LoVo (cell line): Measurements from ENCODE around the gene TNNT3.
"Not testable (repeated sequence)": the region's sequence is repeated elsewhere in the genome, so short reads cannot be mapped to it uniquely, and the experiment has no call there.

Experiments
- DNase-seq: peaks from one replicate; pipeline ENCODE4 v3.0.0-alpha.2; 2016; ENCODE audit warnings: low spot score

Gene TNNT3

GRCh38 chr11:1935156-1936071 lies 15.9 kb downstream of the TNNT3 start:
- no peak for DNase-seq

- DNase-seq: no peak
Observed at GRCh38 chr11:1936072-1936780, 16.7 kb downstream of the TNNT3 start.

GRCh38 chr11:1936781-1937615 lies 17.5 kb downstream of the TNNT3 start:
- DNase-seq: no peak

- no peak for DNase-seq
Observed at GRCh38 chr11:1937616-1938342, 18.3 kb downstream of the TNNT3 start.

- DNase-seq: no peak
Observed at GRCh38 chr11:1938343-1939005, 19.0 kb downstream of the TNNT3 start.

- DNase-seq: no peak
Observed at GRCh38 chr11:1939006-1939625, 19.6 kb downstream of the TNNT3 start.

GRCh38 chr11:1939788-1940187 lies 20.3 kb downstream of the TNNT3 start:
- not testable (repeated sequence) for DNase-seq

GRCh38 chr11:1942558-1943260 lies 23.2 kb downstream of the TNNT3 start:
- DNase-seq: no peak

GRCh38 chr11:1943576-1943975 lies 24.1 kb downstream of the TNNT3 start:
- DNase-seq: no peak

GRCh38 chr11:1943977-1944376 lies 24.5 kb downstream of the TNNT3 start:
- DNase-seq: no peak

GRCh38 chr11:1946812-1947484 lies 27.4 kb downstream of the TNNT3 start, which contains the start of gene MRPL23:
MRPL23 (plus strand) TSS chr11:1947332; CDS start chr11:1947363, 31 bp downstream.
- no peak for DNase-seq

- no peak for DNase-seq
Observed at GRCh38 chr11:1947592-1948237, 28.2 kb downstream of the TNNT3 start.

- no peak for DNase-seq
Observed at GRCh38 chr11:1948389-1948788, 28.9 kb downstream of the TNNT3 start.

- no peak for DNase-seq
Observed at GRCh38 chr11:1949302-1949701, 29.8 kb downstream of the TNNT3 start.

- no peak for DNase-seq
Observed at GRCh38 chr11:1949922-1950321, 30.4 kb downstream of the TNNT3 start.

- DNase-seq: no peak
Observed at GRCh38 chr11:1952806-1953482, 33.4 kb downstream of the TNNT3 start.

GRCh38 chr11:1953489-1954266 lies 34.2 kb downstream of the TNNT3 start:
- DNase-seq: no peak
